H1 (cell line): ENCODE data around the gene AURKAIP1. TPM values are rescaled to one million over a fixed set of nuclear protein-coding genes. Genes with fewer than 3 reads are reported as not detected.

Experiments used
- BACH1 ChIP-seq: IDR thresholded peaks from 2 replicates; pipeline ENCODE4 v1.6.1; 2012; ENCODE audit warnings: low read length, improper control_type of control experiment
- BCL11A ChIP-seq, 2 experiments: IDR thresholded peaks; one replicate each; pipeline ENCODE4 v1.6.1; 2011; ENCODE audit warnings: low read depth in 2 of 2, low read length in 2 of 2, mild to moderate bottlenecking in 2 of 2
- BRCA1 ChIP-seq: IDR thresholded peaks from 2 replicates; pipeline ENCODE4 v1.6.1; 2012; ENCODE audit warnings: low read depth, low read length, improper control_type of control experiment
- FOSL1 ChIP-seq: IDR thresholded peaks from 2 replicates; pipeline ENCODE4 v1.6.1; 2011; ENCODE audit warnings: mild to moderate bottlenecking, low read depth, low read length, moderate library complexity; ENCODE audit not compliant: insufficient read depth
- KDM1A ChIP-seq: fragments of 200-600, 300-600 bp; sonication (generic); IDR thresholded peaks from 2 replicates; pipeline ENCODE4 v1.7.1; 2016; ENCODE audit warnings: mild to moderate bottlenecking, low read length, borderline replicate concordance
- KDM4A ChIP-seq: IDR thresholded peaks from one replicate; pipeline ENCODE4 v1.7.1; 2012; ENCODE audit warnings: low read depth, mild to moderate bottlenecking, moderate library complexity, low read length, inconsistent platforms; ENCODE audit not compliant: severe bottlenecking
- KDM5A ChIP-seq: fragments of 200-600 bp; IDR thresholded peaks from 2 replicates; pipeline ENCODE4 v1.7.1; 2012; ENCODE audit warnings: mild to moderate bottlenecking, low read length, inconsistent platforms, mixed read lengths
- NANOG ChIP-seq: IDR thresholded peaks from 2 replicates; pipeline ENCODE4 v1.6.1; 2011; ENCODE audit warnings: low read length, low read depth, mild to moderate bottlenecking, inconsistent platforms; ENCODE audit not compliant: insufficient read depth, poor library complexity, severe bottlenecking
- PHF8 ChIP-seq: fragments of 200-600 bp; sonication (generic); conservative IDR thresholded peaks from 2 replicates; pipeline ENCODE4 v1.7.1; 2012; ENCODE audit warnings: low read depth, mild to moderate bottlenecking, inconsistent platforms, low read length, moderate library complexity
- POLR2AphosphoS5 ChIP-seq: IDR thresholded peaks from 2 replicates; pipeline ENCODE4 v1.6.1; 2011; ENCODE audit warnings: low read depth, low read length
- RNF2 ChIP-seq: fragments of 200-900, 300-1000 bp; sonication (generic); IDR thresholded peaks from 2 replicates; pipeline ENCODE4 v1.7.1; 2016; ENCODE audit warnings: borderline replicate concordance, low read depth, mild to moderate bottlenecking, antibody characterized with exemption, low read length; ENCODE audit not compliant: poor library complexity, severe bottlenecking; ENCODE audit errors: missing control alignments
- SIRT6 ChIP-seq: IDR thresholded peaks from one replicate; pipeline ENCODE4 v1.7.1; 2012; ENCODE audit warnings: low read length, inconsistent platforms
- SP4 ChIP-seq: IDR thresholded peaks from 2 replicates; pipeline ENCODE4 v1.6.1; 2012; ENCODE audit warnings: low read length, inconsistent platforms
- SRF ChIP-seq: IDR thresholded peaks from 2 replicates; pipeline ENCODE4 v1.6.1; 2011; ENCODE audit warnings: mild to moderate bottlenecking, low read depth, low read length, moderate library complexity
- YY1 ChIP-seq: IDR thresholded peaks from 2 replicates; pipeline ENCODE4 v1.6.1; 2011; ENCODE audit warnings: low read depth, mild to moderate bottlenecking, low read length
- ZNF274 ChIP-seq: IDR thresholded peaks from 2 replicates; pipeline ENCODE4 v1.7.0; 2012; ENCODE audit warnings: low read length, borderline replicate concordance; ENCODE audit errors: extremely low read depth
- polyA plus RNA-seq, 7 experiments: library from polyadenylated mRNA; depleted of rRNA in 3 of 7; stranded (reverse) in 5 of 7; unstranded in 2 of 7; fragments of >200 nt in 5 of 7; fragments of 200-250 nt in 2 of 7; gene quantifications; 1 replicate in 5 of 7; 2 replicates in 1 of 7; 4 replicates in 1 of 7; pipeline versions ENCODE4 v1.2.1 to v1.2.3, GENCODE V29; 2011 to 2013; ENCODE audit warnings: missing spikeins in 2 of 7, mixed read lengths in 2 of 7
- total RNA-seq: library from RNA; stranded (reverse); fragmentation: NEBNext Ultra II Directional; extraction: Animal tissue kit (Norgen Biotek cat#: 25700); gene quantifications from 2 replicates; pipeline ENCODE4 v1.2.1, GENCODE V29; 2021
- TF ChIP-seq, protein P1 (sequence below): IDR thresholded peaks from 2 replicates; pipeline ENCODE4 v1.6.1; 2012; ENCODE audit warnings: inconsistent platforms
- TF ChIP-seq, protein P2 (sequence below): IDR thresholded peaks from 2 replicates; pipeline ENCODE4 v1.6.1; 2012; ENCODE audit warnings: low read length, inconsistent platforms
- TF ChIP-seq, protein P3 (sequence below), 3 experiments: IDR thresholded peaks; 1 replicate in 2 of 3; 2 replicates in 1 of 3; pipeline versions ENCODE4 v1.5.1 to v1.6.1; 2011; ENCODE audit warnings: low read length in 3 of 3, mild to moderate bottlenecking in 3 of 3, inconsistent platforms in 2 of 3, low read depth in 1 of 3, moderate library complexity in 1 of 3; ENCODE audit not compliant: insufficient read depth in 1 of 3; ENCODE audit errors: control extremely low read depth in 1 of 3

AURKAIP1 gene
- total and polyA plus RNA-seq, 2 of the 8 experiments (the other 6 are each of a cell fraction or from before 2014, with no cell fraction given), result 87.8 to 194 TPM

DNA sequence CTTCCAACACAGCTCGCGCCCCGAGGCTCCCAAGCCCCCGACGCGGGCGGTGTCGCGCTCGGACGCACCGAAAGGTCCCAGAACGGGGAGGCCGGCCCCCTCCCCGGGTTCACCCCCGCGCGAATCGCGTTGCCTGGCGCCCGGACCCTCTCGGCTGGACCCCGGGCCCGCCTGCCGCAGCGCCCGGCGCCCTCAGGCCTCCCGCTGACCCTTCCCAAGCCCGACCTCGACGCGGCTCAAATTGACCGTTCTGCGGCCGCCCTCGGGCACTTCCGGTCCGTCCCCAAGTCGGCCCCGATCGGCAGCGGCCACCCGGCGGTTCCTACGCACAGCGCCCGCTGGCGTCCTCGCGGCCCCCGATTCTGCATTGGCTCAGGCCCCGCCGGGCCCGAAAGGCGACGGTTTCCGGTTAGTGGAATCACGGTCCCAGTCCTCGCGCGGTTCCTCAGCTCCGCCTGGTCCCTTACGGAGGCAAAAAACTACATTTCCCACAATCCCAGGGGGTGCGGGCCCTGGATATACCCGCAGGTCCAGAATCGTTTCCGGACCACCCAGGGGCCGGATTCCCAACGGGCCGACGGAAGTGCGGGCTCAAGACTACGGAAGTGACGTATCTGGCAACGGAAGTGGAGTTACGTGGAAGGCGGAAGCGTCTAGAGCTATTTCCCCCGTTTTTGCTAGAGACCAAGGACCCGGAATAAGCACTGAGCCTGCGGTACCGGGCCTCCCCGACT, at the start of gene AURKAIP1 (continued):
- TF ChIP-seq, protein P1, sequence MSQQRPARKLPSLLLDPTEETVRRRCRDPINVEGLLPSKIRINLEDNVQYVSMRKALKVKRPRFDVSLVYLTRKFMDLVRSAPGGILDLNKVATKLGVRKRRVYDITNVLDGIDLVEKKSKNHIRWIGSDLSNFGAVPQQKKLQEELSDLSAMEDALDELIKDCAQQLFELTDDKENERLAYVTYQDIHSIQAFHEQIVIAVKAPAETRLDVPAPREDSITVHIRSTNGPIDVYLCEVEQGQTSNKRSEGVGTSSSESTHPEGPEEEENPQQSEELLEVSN, result peak; percentile 71
- TF ChIP-seq FOSL1, result no peak
- TF ChIP-seq RNF2, result no peak
- no peak for TF ChIP-seq YY1
- TF ChIP-seq POLR2AphosphoS5, result no peak; the same call in 1 of the 2 replicates
- peak; percentile 93 for TF ChIP-seq SP4
- 0 out of 2 replicates have a peak, but pooled peaks have one; percentile 39 for TF ChIP-seq BACH1
- TF ChIP-seq SRF, result peak; percentile 43; the same call in 1 of the 2 replicates
- TF ChIP-seq SIRT6, result no peak
- TF ChIP-seq KDM4A, result no peak
- TF ChIP-seq KDM5A, result peak; percentile 86
- TF ChIP-seq PHF8, result peak; percentile 84
- TF ChIP-seq ZNF274, result no peak
- no peak for TF ChIP-seq BCL11A (IDR thresholded peaks at IDR 0.05; ENCODE audit: low read depth in 2 of 2, low read length in 2 of 2)
- no peak for TF ChIP-seq KDM1A
- TF ChIP-seq BRCA1, result peak; percentile 87
- TF ChIP-seq NANOG, result no peak
- TF ChIP-seq, protein P2, sequence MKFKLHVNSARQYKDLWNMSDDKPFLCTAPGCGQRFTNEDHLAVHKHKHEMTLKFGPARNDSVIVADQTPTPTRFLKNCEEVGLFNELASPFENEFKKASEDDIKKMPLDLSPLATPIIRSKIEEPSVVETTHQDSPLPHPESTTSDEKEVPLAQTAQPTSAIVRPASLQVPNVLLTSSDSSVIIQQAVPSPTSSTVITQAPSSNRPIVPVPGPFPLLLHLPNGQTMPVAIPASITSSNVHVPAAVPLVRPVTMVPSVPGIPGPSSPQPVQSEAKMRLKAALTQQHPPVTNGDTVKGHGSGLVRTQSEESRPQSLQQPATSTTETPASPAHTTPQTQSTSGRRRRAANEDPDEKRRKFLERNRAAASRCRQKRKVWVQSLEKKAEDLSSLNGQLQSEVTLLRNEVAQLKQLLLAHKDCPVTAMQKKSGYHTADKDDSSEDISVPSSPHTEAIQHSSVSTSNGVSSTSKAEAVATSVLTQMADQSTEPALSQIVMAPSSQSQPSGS, result peak; percentile 57; the same call in 1 of the 2 replicates
- TF ChIP-seq, protein P3, sequence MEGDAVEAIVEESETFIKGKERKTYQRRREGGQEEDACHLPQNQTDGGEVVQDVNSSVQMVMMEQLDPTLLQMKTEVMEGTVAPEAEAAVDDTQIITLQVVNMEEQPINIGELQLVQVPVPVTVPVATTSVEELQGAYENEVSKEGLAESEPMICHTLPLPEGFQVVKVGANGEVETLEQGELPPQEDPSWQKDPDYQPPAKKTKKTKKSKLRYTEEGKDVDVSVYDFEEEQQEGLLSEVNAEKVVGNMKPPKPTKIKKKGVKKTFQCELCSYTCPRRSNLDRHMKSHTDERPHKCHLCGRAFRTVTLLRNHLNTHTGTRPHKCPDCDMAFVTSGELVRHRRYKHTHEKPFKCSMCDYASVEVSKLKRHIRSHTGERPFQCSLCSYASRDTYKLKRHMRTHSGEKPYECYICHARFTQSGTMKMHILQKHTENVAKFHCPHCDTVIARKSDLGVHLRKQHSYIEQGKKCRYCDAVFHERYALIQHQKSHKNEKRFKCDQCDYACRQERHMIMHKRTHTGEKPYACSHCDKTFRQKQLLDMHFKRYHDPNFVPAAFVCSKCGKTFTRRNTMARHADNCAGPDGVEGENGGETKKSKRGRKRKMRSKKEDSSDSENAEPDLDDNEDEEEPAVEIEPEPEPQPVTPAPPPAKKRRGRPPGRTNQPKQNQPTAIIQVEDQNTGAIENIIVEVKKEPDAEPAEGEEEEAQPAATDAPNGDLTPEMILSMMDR (IDR thresholded peaks at IDR 0.05; ENCODE audit: control extremely low read depth in 1 of 3, insufficient read depth in 1 of 3, low read depth in 1 of 3, low read length in 3 of 3), result peak in 2 of 3 experiments; percentile 8 to 14; a peak in 2 of 4 replicates
